GM18858 (cell line): ENCODE data around the gene RBM5.

Experiments
- ATAC-seq: cut with Tn5 transposase; IDR thresholded peaks from one replicate; pipeline ENCODE4 v1.9.1; 2021; ENCODE audit not compliant: unreplicated experiment

Gene RBM5

DNA sequence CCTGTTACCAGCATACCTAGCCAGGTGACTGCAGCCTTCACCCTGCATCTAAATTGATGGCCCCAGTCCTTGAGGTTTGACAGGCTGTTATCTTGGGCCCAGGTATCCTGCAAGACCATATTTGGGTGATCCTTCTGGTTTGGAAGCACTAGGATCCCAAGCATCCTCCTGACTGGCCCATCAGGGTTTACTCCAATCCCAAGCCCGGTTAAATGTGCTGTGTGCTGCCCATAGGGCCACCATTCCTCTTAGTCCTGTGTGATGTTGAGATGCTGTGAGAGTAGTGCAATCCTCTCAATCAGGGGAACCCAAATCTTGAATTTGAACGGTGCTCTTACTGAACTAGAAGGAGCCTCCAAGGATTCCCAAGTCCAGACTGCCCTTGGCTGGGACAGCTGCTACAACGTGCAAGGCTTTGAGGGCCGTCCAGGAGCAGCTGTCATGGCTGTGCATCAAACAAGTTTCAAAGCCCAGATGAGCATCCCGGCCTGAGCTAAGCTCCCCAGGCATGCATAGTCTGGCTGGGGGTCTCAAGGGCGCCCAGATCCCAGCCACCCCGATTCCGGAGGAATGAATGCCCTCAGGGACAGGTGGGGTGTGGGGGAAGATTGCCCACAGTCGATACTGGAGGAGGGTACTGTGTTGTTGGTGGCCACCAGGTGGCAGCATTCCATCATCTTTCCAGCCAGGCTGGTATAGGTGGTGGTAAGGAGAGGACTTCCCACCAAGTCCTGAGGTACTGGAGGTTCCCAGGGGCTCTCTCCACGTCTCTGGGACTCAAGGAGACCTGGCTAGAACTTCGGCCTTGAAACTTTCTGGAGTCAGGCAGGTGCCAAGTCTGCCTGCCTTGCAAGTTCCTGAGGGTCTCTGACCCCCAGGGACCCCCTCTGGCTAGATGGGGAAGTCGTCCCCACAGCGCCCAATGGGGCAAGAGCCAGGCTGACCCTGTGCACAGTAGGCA is 32.6 kb downstream of the RBM5 start:
- ATAC-seq: peak; percentile 49

DNA sequence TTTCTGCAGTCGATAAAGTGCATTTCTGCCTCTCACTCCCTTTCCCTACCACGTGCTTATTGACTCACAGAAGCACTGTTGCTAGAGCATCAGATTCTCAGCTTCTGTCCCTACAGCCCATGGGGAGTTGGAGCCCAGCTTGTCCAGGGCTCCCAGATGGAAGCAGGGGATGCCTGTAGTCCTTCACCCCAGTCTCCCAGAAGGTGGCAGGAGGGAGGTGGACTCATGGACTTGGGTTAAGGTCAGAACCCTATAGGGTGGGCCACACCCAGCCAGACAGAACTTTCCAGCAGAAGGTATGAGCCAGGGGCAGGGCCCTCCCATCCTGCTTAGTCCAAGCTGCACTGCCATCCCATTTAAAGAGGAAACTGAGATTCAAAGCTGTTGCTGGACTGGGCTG is 33.4 kb downstream of the RBM5 start:
- ATAC-seq: no peak

DNA sequence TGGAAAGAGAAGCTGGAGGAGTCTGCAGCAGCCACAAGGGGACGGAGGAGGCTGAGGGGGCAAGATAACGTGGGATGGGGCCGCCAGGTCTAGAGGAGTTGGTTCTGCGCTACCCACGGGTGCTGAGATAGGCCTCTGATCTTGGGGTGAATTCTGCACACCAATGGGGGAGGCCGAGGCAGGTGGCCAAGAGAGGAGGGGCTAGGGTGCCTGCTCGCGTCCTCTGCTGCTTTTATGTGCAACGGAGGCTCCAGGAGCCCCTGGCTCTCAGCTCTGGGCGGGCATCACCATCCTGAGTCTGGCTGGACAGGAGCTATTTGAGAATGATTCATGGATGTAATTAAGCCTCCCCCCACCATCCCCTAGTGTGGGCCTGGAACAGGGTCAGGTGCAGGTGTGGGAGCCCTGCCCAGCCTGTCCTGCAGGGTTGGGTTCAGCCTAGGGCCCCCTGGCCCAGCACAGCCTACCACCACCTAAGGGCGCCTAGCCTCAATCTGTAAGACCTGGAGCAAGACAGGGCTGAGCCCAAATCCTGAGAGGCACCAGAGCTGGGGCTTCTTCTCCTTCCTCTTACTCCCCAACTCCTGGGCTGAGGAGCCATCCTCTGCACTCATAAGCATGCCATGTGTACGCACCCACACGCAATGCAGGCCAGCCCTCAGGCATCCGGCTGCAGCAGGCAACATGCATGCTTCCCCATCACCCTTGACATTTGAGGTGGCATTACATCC is 34.1 kb downstream of the RBM5 start:
- ATAC-seq: no peak

DNA sequence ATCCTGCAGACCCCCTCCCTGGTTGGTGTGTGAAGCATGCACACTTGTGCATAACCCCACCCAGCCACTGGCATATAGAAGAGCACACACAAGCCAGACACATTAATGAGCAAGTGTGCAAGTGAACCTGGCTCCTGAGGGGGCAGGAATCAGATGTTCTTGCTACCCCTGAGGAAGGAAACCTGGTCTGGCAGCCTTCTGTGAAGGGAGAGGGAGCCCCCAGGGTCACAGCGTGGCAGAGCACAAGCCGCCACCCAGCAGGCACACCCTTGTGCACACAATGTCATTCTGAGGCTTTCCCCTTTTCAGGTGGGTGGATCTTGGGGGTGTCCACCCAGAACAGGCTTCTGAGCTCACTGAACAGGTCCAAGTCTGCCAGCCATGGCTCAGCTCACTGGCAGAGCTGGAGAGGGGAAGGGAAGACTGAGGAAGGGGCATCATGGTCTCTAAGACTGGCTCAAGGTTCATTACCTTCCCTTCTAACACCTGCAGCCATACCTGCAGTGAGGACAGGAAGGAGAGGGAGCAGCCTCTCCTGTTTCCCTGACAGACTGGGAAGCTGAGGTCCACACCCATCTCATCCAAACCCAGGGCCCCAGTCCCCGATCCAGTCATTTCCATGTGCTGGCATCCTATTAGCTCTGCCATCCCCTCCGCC is 34.8 kb downstream of the RBM5 start:
- ATAC-seq: no peak

DNA sequence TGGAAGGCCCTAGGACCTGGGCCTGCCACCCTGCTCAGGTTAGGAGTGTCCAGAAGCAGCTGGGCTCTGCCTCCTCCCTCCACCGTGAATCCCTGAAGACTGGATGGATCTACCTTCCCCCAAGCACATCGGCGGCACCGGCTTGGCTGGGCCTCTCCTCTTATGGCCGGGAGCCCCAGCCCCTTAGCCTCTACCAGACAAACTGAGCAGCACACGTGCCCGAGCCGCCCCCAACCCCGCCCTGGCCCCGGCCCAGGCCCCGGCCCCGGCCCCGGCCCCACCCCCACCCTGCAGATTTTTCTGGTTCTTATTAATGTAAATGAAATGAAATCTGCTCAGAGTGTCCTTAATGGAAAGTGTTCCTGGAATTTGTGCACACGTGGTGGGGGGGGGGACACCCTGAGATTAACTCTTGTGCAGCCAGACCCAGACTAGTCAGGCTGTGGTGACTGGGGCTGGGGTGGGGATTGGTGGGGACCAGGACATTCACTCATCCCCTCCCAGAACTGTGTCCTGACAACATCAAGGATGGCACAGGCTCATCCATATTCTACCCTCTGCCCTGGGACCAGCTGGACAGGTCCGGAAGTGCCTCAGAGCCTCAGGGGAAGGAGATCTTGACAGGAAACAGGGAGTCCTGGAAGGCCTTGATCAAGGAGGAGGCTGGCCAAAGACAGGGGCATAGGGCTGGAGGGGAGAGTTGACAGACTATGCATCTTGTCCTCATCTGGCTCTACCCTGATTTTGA is 35.5 kb downstream of the RBM5 start:
- no peak for ATAC-seq

DNA sequence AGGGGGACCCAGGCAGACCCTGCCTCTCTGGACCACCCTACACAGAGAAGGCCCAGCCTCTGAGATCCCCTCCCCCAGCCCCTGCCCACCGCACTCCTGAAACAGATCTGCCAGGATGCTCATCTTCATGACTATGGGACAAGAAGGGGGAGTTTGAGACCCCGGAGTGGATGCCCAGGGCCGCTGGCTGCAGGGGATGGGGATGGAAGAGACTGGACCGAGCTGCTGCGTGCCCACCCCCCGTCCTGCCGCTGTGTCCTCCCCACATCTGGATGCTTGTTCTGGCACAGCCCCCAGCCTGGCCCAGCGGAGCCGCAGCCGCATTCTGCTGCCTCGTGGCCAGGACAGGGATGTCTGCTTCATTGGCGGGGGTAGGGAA is 36.1 kb downstream of the RBM5 start:
- no peak for ATAC-seq

DNA sequence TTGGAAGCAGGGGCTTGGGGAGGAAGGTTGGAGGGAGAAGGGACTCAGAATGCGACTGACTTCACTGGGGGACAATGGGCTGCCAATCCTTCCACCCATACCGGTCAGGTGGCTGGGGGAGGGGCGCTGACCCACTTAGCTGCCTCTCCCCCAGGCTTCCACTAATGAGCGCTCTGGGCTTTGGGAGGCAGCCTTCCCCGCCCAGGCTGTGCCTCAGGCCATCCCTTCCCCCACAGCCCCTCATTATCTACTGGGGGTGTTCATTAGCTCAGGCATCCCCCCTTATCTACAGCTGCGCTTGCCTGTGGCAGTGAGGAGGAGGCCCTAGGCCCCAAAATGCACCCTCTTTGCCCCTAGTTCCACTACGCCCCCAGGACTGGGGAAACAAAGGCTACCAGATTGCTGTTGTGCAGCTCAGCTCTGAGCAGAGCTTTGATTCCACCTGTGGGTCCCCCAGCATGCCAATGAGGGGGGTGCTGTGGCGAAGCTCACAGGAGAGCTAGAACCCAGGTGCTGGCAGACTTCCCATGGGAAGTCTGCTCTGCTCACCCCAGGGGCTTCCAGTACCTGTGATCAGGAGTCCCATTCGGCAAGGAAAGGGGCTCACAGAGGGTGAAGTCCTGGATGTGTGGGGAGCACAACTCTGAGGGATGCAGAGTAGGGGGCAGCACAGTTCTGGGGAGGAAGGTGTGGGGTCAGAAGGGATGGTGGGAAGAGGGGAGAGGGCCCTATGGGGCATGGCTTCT is 37.0 kb downstream of the RBM5 start:
- no peak for ATAC-seq

DNA sequence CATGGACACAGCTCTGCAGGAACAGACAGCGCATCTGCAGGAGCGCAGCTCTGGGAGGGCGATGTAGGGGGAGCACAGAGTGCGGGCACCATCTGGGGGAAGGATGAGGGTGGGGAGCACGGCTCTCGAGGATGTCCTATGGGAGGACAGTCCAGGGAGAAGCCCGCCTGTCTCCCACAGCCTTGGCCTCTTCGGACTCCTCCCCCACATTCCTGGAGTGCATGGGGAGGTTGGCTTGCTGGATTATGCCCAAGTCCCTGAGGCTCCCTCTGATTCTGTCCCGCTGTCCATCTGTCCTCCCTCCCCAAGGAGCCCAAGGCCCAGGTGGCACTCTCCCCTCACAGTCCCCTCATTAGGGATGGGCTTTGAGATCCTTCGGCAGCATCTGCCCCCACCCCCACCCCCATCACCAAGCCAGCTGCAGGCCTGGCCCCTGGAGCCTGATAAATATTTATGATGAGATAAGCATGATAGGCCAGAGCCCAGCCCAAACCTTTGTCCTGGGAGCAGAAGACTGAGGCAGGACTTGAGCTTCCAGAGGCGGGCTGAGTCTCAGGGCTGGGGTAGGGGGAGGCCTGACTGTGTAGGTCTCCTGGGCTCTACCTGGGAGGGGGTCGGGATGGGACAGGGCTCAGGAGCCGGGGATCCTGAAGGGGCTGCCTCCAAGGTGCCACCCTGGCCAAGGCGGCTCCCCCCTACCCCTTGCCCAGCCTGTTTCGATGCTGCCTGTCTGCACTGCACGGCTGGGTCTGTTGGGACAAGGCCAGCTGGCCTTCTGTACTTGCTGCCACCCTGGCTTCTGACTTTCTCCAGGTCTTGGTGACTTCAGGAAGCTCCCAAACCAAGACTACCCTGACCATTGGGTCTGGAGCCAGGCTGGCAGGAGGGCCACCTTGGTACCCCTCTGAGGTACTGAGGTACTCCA is 37.8 kb downstream of the RBM5 start:
- no peak for ATAC-seq

DNA sequence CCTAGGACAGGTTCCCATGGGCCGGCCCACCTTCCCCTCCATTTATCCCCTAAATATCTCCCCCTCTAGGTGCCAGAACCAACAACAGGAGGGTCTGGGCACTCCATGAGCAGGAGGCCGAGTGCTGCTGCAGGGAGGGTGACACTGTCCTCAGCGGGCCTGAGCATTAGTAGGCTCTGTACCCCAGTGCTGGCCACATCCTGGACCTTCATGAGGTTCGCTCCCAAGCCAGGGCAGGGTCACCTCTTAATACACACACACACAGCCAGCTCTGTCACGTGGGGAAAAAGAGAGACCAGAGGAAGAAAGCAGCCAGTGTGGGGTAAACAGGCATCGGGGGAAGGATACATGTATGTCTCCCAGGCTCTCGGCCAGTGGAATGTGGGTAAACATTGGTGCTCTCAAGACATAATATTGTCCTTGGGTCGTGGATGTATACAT is 38.6 kb downstream of the RBM5 start:
- ATAC-seq: no peak

DNA sequence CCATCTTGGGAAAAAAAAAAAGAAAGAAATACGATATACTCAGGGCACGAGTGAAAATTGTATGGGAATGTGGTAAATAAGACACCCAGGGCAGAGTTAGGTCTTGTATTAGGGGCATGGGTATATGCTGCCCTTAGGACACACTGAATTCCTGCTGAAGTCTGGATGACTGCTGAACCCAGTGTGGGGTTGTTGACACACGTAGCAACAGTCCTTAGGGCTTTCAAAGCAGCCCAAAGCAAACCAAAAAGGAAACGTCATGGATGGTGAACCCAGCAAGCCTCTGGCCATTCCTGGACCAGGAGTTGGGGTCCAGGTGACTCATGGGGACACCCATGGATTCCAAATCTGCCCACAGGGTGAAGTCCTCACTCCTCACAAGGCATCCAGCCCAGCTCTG is 39.3 kb downstream of the RBM5 start:
- no peak for ATAC-seq

DNA sequence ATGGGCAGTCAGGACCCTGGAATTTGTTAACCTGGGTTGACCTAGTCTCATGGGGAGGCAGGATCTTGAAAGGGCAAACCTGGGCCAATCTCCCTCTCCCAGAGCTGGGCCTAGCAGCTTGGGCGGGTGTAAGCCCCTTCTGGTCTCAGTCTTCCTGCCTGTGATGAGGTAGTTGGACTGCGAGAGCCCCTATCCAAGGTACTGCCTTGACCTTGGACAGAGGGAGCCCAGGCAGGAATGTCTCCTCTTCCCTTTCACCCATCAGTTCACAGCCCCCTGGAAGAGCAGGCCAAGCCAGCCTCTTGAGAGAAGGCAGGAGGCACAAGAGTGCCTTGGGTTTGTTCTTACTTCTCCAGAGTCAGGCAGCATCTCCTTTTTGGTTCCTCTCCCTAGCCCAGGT is 41.7 kb downstream of the RBM5 start:
- no peak for ATAC-seq

DNA sequence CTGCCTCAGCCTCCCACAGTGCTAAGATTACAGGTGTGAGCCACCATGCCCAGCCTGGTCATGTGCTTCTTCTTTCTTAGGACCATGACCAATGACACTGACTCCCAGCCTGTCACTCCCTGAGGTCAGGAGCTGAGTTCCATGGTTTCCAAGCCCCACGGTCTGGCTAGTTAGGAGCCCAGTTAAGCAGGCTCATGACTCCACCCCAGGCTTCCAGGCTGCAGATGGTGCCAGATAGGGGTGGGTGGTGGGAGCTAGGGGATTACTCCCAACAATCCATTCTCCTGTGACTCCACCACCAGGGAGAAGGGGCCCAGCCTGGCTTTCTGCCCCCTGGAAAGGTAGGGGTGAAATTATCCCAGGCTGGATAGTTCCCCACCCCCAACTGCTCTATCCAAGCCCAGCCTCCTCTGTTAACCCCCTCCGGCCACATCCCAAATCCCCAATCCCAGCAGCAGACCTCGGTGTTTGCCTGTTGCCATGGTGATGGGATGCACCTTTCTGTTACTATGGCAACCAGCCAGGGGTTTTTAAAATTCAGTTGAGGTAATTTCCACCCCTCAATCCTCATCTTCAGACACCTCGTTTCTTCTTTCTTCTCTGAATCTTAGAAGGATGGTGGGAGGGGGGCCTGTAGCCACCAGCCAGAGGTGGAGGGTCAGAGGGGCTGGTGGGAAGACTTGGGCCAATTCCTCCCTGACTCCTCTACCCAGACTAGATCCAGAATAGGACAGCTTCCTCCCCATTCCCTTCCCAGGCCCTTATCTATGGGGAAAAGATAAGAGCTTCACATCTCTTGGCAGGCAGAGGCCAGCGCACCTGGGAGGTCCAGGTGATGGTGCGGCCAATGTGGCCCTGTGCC is 43.9 kb downstream of the RBM5 start:
- no peak for ATAC-seq

DNA sequence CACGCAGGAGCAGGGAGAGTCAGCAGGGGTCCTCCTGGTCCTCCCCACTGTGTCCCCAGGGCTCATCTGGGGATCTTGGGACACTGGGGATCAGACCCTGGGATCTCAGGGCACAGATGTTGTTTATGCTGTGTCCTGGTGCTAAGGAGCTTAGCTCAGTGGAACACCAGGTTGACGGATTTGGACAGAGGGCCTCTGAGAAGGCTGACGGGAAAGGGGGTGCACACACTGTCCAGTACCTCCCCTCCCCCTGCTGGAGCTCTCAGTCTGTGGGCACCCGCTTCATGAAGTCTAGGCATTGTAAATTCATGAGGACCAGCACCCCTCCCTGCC is 44.5 kb downstream of the RBM5 start:
- no peak for ATAC-seq

DNA sequence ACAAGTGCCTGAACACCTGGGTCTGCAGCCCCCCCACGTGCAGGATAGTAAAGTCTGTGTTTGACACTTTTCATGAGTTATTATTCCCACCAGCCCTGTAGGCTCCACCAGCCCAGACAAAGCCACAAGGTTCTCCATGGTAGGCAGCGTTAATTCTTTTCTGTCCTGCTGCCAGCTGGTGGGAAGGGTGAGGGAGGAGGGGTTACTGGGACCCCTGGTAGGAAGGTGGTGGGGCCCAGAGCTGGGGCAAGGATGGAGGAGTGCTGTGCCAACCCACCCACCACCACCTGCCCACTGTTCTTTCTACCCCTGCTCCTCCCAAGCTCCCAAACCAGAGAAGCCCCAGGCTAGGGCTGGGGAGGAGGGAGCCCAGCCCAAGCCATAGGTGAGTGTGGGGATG is 45.6 kb downstream of the RBM5 start:
- no peak for ATAC-seq

DNA sequence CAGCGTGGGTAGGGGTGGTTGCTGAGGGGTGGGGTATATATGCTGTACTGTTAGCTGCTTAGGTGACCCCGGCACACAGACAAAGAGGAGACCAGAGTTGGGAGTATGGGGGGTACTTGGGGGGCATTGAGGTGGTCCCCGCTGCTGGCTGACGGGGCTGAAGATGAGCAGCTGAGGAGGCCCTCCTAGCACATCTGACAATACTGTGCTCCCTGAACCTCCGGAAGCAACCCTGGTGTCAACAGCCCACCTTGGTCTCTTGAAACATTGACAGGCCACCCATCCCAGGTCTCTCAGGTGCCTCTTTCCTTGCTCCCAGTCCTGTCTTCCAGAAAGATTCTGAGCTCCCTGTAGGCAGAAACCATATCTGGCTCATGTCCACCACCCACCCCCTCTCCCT is 47.2 kb downstream of the RBM5 start:
- no peak for ATAC-seq

DNA sequence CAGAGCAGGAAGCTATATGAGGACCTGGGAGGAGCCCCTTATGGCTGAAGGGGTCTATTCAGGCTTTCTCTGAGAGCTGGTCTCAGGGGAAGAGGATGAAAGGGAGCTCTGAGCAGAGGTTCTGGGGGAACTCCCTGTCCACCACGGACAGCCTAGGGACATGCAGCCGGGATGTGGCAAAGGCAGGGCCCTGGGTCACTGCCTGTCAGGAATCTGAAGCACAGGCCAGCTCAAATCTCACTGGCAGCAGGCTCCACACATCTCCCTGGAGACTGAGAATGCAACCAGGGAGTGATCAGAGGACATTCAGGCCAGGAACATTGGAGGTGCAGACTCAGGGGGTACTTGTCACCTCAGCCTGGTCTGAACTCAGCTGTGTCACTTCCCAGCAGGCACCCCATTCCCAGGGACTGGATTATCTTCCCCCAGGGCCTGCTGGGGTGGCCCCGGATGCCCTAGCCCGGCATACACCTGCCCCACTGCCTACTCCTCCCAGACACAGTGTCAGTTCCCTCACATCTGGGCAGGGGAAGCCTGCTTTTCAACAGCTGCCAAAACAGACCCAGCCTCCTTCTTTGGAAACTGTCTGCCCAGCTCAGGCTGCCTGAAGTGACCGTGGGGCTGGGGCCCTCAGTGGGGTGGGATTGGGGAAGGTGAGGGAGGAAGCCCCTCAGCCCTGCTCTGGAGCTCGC is 48.1 kb downstream of the RBM5 start:
- no peak for ATAC-seq

DNA sequence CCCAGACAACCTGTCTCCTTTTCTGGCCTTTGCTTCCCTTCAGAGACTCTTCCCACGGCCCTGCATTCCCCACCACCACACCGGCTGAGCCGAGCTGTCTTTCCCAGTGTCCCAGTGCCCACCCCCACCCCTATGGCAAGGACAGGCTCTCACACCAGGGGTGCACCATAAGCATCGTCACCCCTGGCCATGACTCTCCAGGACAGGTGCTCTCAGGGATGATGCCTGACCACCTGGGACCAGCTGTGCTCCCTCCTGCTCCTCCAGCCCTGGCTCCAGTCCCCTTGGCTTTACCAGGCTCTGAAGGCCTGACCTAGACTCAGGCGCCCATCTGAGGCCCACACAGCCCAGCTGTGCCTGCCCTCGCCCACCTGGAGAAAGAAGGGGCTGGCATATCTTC is 48.8 kb downstream of the RBM5 start:
- ATAC-seq: no peak
